Thyroid gland (tissue), 4 donors: ENCODE results near the gene EML5. TPM values are rescaled to one million over a fixed set of nuclear protein-coding genes. Genes with fewer than 3 reads are reported as not detected.
A peak's percentile ranks its signal among the peaks of the same experiment; 100 is the strongest.
"Not testable (repeated sequence)": the region's sequence is repeated elsewhere in the genome, so short reads cannot be mapped to it uniquely, and the experiment has no call there.

Experiments
- DNase-seq, 2 donors: peaks; one replicate each; pipeline ENCODE4 v3.0.0-alpha.2; 2019
- H3K27ac ChIP-seq, 3 donors: fragments of 200-600 bp; sonication (generic); 1 replicate in 2 of 3; 2 replicates in 1 of 3; pipeline ENCODE4 v1.5.1; 2016 to 2019; ENCODE audit warnings: mild to moderate bottlenecking in 1 of 3, moderate library complexity in 1 of 3
- H3K27me3 ChIP-seq: fragments of 200-600 bp; sonication (generic); one replicate; pipeline ENCODE4 v1.5.1; 2019
- H3K36me3 ChIP-seq, 2 donors: fragments of 200-600 bp; sonication (generic); one replicate each; pipeline ENCODE4 v1.5.1; 2016 to 2019
- H3K4me1 ChIP-seq, 2 donors: fragments of 200-600 bp; sonication (generic); one replicate each; pipeline ENCODE4 v1.5.1; 2017 to 2019
- H3K4me3 ChIP-seq, 3 donors: fragments of 200-600 bp; sonication (generic); replicated peaks in 1 of 3; 1 replicate in 2 of 3; 2 replicates in 1 of 3; pipeline ENCODE4 v1.5.1; 2016; ENCODE audit warnings: mild to moderate bottlenecking in 1 of 3
- H3K9me3 ChIP-seq: fragments of 200-600 bp; sonication (generic); one replicate; pipeline ENCODE4 v1.5.1; 2017
- POLR2A ChIP-seq, 2 donors: fragments of 450-650 bp; IDR thresholded peaks; one replicate each; pipeline ENCODE4 v1.6.1; 2017; ENCODE audit warnings: antibody characterized with exemption in 2 of 2, mild to moderate bottlenecking in 2 of 2, moderate library complexity in 1 of 2
- WGBS, 2 donors: methylation state at CpG; one replicate each; pipeline ENCODE4 v1.1.5; 2017; 5-methylcytosine and 5-hydroxymethylcytosine counted together
- intact Hi-C: fragments of 100-400 bp; cut with DNase I; formaldehyde crosslinking; loops from one replicate; pipeline ENCODE4 v1.15.1; 2023
- total RNA-seq, 4 donors: library from RNA; depleted of rRNA; stranded (reverse); fragments of >200 nt; gene quantifications; one replicate each; pipeline ENCODE4 v1.2.3, GENCODE V29; 2016
- TF ChIP-seq, protein P1 (sequence below), 6 experiments: fragments of 200-600 bp in 3 of 6; fragments of 450-650 bp in 3 of 6; sonication (generic) in 3 of 6; IDR thresholded peaks; one replicate each; pipeline ENCODE4 v1.5.1; 2016 to 2019; ENCODE audit warnings: antibody characterized with exemption in 6 of 6, mild to moderate bottlenecking in 2 of 6, inconsistent platforms in 1 of 6, moderate library complexity in 1 of 6

The EML5 gene
- total RNA-seq, 4 donors from 2014 or later: 3.8 to 15.8 (median 7.3) TPM

DNA sequence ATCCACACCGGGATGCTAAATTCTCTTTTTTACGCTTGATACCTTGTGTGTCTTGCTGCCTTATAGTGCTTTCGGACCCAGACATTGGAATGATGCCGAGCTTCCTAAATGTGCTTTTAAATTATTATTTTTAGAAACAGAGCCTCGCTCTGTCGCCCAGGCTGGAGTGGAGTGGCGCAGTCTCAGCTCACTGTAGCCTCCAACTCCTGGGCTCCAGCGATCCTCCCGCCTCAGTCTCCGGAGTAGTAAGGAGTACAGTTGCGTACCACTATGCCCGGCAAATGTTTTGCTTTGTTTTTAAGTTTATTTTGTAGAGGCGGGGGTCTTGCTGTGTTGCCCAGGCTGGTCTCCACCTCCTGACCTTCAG, 489 bp upstream of the EML5 start:
- intact Hi-C loops: no loop called here
- Histone ChIP-seq H3K4me1 (peaks cover 0 to 6% of the 10 kb centered on the region in 2 donors), H3K27me3 (no peaks in the 10 kb centered on the region), H3K27ac (peak overlapping the region in 2 of 3 donors; percentile 70 to 79), H3K36me3 (no peaks in the 10 kb centered on the region), H3K4me3 (peak overlapping the region in 2 of 3 donors; percentile 46 to 59), H3K9me3 (no peaks in the 10 kb centered on the region)
- DNase-seq: no peak
- TF ChIP-seq, protein P1, sequence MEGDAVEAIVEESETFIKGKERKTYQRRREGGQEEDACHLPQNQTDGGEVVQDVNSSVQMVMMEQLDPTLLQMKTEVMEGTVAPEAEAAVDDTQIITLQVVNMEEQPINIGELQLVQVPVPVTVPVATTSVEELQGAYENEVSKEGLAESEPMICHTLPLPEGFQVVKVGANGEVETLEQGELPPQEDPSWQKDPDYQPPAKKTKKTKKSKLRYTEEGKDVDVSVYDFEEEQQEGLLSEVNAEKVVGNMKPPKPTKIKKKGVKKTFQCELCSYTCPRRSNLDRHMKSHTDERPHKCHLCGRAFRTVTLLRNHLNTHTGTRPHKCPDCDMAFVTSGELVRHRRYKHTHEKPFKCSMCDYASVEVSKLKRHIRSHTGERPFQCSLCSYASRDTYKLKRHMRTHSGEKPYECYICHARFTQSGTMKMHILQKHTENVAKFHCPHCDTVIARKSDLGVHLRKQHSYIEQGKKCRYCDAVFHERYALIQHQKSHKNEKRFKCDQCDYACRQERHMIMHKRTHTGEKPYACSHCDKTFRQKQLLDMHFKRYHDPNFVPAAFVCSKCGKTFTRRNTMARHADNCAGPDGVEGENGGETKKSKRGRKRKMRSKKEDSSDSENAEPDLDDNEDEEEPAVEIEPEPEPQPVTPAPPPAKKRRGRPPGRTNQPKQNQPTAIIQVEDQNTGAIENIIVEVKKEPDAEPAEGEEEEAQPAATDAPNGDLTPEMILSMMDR (IDR thresholded peaks at IDR 0.05): peak in 1 of 6 experiments; percentile 8
- no peak for TF ChIP-seq POLR2A (IDR thresholded peaks at IDR 0.05)
- 57 to 62% methylated on average over 13 of the region's 13 CpGs for WGBS, 2 donors

DNA sequence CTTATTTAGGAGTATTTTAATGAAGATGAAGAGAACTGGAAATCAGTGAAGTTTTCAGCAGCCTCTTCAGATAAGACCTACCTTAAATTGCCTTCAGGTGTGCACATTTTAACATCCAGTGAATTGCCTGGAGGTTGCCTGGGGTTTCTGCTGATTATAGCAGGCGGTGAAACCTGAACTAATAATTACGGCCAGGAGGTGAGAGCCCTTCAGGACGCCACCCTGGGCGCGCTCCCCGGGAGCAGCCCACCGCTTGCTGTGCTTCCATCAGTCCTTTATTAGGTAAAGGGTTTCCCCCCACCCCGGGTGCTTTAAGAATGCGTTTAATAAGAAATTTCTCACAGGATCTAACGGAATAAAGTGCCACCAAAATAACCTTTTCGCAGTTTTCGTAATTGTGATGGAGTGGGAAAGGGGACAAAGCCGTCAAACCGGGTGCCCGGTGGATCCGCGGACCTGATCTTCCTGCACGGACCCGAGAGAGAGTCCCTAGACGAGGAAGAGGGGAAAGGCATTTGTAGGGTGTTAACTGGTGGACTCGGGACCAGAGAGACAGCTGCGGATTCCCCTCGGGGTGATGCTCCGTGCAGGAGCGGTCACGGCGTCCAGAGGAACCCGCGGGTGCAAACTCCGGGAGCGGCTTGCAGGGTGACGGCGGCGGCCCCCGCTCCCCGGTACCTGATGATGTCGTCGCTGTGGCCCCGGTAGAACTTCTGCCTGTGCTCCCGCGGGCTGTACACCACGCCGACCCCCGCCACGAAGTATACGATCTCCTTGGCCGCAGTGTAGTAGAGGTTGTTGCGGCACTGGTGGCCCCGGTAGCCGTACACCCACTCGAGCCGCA, 902 bp downstream of the EML5 start:
- 1 to 4% methylated on average over 26 to 39 of the region's 52 CpGs for WGBS, 2 donors
- Histone ChIP-seq H3K27me3 (no peaks in the 10 kb centered on the region), H3K9me3 (no peaks in the 10 kb centered on the region), H3K4me1 (peaks cover 0 to 6% of the 10 kb centered on the region in 2 donors), H3K36me3 (no peaks in the 10 kb centered on the region), H3K27ac (peak overlapping the region in 2 of 3 donors; percentile 70 to 79), H3K4me3 (peak overlapping the region; percentile 59 to 74 (median 70))
- intact Hi-C loops: no loop called here
- peak; percentile 26 to 34 for DNase-seq
- no peak for TF ChIP-seq POLR2A (IDR thresholded peaks at IDR 0.05)
- TF ChIP-seq, protein P1 (IDR thresholded peaks at IDR 0.05): peak in 1 of 6 experiments; percentile 10

DNA sequence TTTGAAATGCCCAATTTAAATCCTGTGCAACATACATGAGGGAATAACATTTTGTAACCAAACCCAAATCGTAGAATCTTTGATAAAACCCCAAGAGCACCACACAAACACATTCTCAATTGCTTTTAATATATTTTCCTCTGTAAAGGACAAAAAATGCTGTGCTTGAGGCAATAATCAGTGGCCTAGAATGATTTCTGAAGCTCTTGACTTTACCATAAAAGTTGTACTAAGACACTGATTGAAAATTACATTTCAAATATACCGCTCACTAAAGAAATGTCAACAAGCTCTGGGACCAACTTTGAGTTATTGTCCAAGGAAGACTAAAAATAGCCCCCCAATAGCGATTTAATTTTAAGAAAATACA, 1.5 kb downstream of the EML5 start:
- no peak for DNase-seq
- 61 to 65% methylated on average over 3 of the region's 3 CpGs for WGBS, 2 donors
- TF ChIP-seq, protein P1 (IDR thresholded peaks at IDR 0.05): no peak
- no peak for TF ChIP-seq POLR2A (IDR thresholded peaks at IDR 0.05)
- no peak overlapping the region for H3K4me3 ChIP-seq
- H3K27me3 ChIP-seq: no peaks in the 10 kb centered on the region
- intact Hi-C loops: no loop called here
- H3K36me3 ChIP-seq: no peaks in the 10 kb centered on the region
- H3K4me1 ChIP-seq: peaks cover 0 to 6% of the 10 kb centered on the region in 2 donors
- H3K27ac ChIP-seq: no peak overlapping the region
- no peaks in the 10 kb centered on the region for H3K9me3 ChIP-seq

DNA sequence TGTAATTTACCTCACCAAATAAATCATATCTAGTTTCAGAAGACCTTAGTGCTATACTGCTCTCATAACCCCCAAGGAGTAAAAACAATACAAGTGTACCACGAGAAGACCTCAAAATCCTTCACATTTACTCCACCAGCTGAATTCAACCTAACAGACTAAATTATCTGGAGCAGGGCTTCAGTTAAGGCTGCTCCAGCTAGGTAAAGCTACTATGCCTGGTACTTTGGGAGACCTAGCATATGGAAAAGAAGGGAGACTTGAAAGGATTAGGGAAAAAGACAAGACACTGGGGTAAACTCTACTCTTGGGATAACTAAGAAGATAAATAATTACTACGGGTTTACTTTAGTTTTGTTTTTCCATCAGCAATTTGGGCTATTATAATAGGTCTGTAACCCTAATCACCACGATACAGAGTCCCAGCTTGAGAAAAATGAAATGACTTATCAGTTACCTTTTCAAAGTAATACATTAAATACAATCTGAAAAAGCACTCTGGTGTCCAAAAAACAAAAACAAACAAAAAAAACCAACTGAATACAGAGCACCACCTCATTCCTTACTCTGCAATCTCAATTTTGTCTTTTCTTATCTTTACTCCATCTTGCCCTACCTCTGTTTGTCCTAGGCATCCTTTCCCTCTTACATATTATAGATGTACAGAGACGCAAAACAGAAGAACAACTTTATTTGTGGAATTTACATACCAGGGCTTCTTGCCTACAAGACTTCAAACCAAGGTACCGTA, 2.1 kb downstream of the EML5 start:
- no peak overlapping the region for H3K27ac ChIP-seq
- intact Hi-C loops: no loop called here
- H3K4me1 ChIP-seq: peaks cover 0 to 6% of the 10 kb centered on the region in 2 donors
- 89 to 91% methylated on average over 5 of the region's 5 CpGs for WGBS, 2 donors
- H3K36me3 ChIP-seq: no peaks in the 10 kb centered on the region
- no peak for TF ChIP-seq POLR2A (IDR thresholded peaks at IDR 0.05)
- TF ChIP-seq, protein P1 (IDR thresholded peaks at IDR 0.05): no peak
- no peaks in the 10 kb centered on the region for H3K9me3 ChIP-seq
- no peaks in the 10 kb centered on the region for H3K27me3 ChIP-seq
- no peak for DNase-seq
- H3K4me3 ChIP-seq: no peak overlapping the region

DNA sequence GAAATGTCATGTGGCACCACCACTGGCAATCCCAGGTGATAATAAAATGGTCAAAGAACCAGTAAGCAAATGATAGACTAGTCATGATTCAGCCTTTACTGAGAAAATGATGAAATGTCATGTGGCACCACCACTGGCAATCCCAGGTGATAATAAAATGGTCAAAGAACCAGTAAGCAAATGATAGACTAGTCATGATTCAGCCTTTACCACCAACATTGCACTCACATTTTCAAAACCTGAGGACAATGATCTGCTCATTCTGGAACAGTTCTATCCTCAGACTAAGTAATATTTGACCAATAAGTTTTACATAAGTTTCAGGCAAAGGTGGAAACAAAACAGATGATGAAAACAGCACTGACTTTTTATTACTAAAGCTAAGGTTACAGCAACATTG, 3.2 kb downstream of the EML5 start:
- H3K36me3 ChIP-seq, H3K9me3 ChIP-seq, H3K4me1 ChIP-seq, DNase-seq, H3K4me3 ChIP-seq, intact Hi-C loops, H3K27me3 ChIP-seq, H3K27ac ChIP-seq: not testable (repeated sequence)
